WTC11 (cell line): ENCODE results near the gene SLC27A2.

Source experiments
- FOXK1 ChIP-seq: sonication (generic); formaldehyde crosslinking; IDR thresholded peaks from 2 replicates; pipeline ENCODE4 v1.8.0; 2022; ENCODE audit warnings: mild to moderate bottlenecking, moderate library complexity, missing genetic modification reagents
- NR2C2 ChIP-seq: sonication (generic); formaldehyde crosslinking; IDR thresholded peaks from 2 replicates; pipeline ENCODE4 v1.8.0; 2022; ENCODE audit warnings: mild to moderate bottlenecking, missing genetic modification reagents
- TF ChIP-seq, protein P1 (sequence below): sonication (generic); formaldehyde crosslinking; IDR thresholded peaks from 2 replicates; pipeline ENCODE4 v1.8.1; 2023; ENCODE audit warnings: mild to moderate bottlenecking, missing genetic modification reagents, moderate library complexity
- TF ChIP-seq, protein P2 (sequence below): fragments of 200-600 bp; IDR thresholded peaks from 2 replicates; pipeline ENCODE4 v1.8.0; 2022; ENCODE audit warnings: antibody characterized with exemption
- TF ChIP-seq, protein P3 (sequence below): sonication (generic); formaldehyde crosslinking; IDR thresholded peaks from 2 replicates; pipeline ENCODE4 v1.8.1; 2022; ENCODE audit warnings: low read depth, missing genetic modification reagents, borderline replicate concordance

DNA sequence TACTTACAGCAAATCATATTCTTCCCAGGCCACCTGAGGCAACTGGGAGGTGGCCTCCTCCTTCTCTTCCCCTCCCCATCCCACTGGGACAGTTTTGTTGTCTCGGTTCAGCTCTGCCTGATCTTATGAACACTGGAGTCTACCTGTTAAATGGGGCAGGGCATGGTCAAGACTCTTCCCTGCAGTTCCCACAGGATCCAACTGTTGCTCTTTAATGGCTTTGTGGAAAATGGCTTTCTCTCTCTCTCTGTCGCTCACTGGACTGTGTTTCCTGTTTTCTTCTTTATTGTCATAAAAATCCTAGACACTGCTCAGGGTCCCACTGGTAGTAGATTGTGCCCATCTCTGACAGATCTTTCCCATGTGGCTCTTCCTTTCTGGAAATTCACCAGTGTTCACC is 40.2 kb downstream of the SLC27A2 start:
- TF ChIP-seq, protein P1, sequence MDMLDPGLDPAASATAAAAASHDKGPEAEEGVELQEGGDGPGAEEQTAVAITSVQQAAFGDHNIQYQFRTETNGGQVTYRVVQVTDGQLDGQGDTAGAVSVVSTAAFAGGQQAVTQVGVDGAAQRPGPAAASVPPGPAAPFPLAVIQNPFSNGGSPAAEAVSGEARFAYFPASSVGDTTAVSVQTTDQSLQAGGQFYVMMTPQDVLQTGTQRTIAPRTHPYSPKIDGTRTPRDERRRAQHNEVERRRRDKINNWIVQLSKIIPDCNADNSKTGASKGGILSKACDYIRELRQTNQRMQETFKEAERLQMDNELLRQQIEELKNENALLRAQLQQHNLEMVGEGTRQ (CRISPR knock-in tag), result no peak
- TF ChIP-seq NR2C2 (CRISPR knock-in tag) (no peak), FOXK1 (CRISPR knock-in tag) (no peak)
- TF ChIP-seq, protein P2, sequence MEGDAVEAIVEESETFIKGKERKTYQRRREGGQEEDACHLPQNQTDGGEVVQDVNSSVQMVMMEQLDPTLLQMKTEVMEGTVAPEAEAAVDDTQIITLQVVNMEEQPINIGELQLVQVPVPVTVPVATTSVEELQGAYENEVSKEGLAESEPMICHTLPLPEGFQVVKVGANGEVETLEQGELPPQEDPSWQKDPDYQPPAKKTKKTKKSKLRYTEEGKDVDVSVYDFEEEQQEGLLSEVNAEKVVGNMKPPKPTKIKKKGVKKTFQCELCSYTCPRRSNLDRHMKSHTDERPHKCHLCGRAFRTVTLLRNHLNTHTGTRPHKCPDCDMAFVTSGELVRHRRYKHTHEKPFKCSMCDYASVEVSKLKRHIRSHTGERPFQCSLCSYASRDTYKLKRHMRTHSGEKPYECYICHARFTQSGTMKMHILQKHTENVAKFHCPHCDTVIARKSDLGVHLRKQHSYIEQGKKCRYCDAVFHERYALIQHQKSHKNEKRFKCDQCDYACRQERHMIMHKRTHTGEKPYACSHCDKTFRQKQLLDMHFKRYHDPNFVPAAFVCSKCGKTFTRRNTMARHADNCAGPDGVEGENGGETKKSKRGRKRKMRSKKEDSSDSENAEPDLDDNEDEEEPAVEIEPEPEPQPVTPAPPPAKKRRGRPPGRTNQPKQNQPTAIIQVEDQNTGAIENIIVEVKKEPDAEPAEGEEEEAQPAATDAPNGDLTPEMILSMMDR, result no peak
- TF ChIP-seq, protein P3, sequence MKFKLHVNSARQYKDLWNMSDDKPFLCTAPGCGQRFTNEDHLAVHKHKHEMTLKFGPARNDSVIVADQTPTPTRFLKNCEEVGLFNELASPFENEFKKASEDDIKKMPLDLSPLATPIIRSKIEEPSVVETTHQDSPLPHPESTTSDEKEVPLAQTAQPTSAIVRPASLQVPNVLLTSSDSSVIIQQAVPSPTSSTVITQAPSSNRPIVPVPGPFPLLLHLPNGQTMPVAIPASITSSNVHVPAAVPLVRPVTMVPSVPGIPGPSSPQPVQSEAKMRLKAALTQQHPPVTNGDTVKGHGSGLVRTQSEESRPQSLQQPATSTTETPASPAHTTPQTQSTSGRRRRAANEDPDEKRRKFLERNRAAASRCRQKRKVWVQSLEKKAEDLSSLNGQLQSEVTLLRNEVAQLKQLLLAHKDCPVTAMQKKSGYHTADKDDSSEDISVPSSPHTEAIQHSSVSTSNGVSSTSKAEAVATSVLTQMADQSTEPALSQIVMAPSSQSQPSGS (CRISPR knock-in tag), result no peak
